ENCODE data around the gene SLC51A. TPM values are rescaled to one million over a fixed set of nuclear protein-coding genes. Genes with fewer than 3 reads are reported as not detected.

Gene SLC51A
- total and polyA plus RNA-seq, 10 donors: 0.30 to 14.6 (median 3.4) TPM

GRCh38 chr3:196275126-196275525 lies 58.8 kb downstream of the SLC51A start:
- H3K4me3 ChIP-seq: no peak overlapping the region
- WGBS, 5 donors: 91 to 95% (median 94%) methylated on average over 4 to 5 of the region's 5 CpGs
- DNase-seq: no peak
- peak overlapping the region; percentile 58 to 79 (median 70) for H3K27ac ChIP-seq
- H3K4me1 ChIP-seq: peaks cover 2 to 64% (median 28%) of the 10 kb centered on the region in 6 donors
- TF ChIP-seq POLR2AphosphoS5 (IDR thresholded peaks at IDR 0.05) (no peak), POLR2A (IDR thresholded peaks at IDR 0.05) (no peak)
- TF ChIP-seq, protein P1, sequence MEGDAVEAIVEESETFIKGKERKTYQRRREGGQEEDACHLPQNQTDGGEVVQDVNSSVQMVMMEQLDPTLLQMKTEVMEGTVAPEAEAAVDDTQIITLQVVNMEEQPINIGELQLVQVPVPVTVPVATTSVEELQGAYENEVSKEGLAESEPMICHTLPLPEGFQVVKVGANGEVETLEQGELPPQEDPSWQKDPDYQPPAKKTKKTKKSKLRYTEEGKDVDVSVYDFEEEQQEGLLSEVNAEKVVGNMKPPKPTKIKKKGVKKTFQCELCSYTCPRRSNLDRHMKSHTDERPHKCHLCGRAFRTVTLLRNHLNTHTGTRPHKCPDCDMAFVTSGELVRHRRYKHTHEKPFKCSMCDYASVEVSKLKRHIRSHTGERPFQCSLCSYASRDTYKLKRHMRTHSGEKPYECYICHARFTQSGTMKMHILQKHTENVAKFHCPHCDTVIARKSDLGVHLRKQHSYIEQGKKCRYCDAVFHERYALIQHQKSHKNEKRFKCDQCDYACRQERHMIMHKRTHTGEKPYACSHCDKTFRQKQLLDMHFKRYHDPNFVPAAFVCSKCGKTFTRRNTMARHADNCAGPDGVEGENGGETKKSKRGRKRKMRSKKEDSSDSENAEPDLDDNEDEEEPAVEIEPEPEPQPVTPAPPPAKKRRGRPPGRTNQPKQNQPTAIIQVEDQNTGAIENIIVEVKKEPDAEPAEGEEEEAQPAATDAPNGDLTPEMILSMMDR (IDR thresholded peaks at IDR 0.05 in 8 of 11, conservative IDR thresholded peaks at IDR 0.05 in 3 of 11): no peak
- no peaks in the 10 kb centered on the region for H3K9me3 ChIP-seq
- peaks cover 0 to 38% (median 11%) of the 10 kb centered on the region in 6 donors for H3K36me3 ChIP-seq
- intact Hi-C loops (cut with DNase I; ENCODE audit: low total_unique reads): no loop called here
- no peaks in the 10 kb centered on the region for H3K27me3 ChIP-seq (replicated peaks in 1 of 7)

DNA sequence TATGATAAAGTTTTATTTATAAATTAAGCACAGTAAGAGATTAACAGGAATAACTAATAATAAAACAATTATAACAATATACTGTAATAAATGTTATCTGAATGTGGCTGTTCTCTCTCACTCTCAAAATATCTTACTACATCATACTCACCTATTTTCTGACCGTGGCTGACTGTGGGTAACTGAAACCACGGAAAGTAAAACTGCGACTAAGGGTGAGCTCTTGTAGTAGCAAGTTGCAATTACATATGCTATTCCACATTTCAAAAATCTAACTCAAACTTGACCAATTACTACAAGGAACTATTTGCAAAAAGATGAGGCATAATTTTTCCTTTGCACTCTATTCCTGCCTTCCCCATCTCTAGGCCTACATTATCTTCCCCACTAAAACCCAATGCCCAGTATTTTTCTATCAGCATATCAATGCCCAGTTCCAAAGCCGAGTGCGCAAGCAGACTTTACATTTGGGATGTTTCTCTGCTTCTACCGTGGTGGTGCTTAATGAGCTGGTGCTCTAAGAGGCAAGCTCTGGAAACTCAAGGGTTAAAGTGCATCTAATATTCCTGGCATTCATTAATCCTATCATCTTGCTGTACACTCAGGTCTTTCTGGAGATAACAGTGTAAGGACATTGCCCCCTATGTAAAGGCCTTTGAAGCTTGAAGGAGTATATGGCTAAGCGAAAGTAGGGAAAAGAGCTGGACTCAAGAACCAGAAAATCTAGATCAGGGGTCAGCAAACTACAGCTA lies 64.5 kb downstream of the SLC51A start:
- intact Hi-C loops (cut with DNase I; ENCODE audit: low total_unique reads): no loop called here
- WGBS, 5 donors: 67 to 78% (median 71%) methylated on average over 7 of the region's 7 CpGs
- Histone ChIP-seq H3K9me3 (no peaks in the 10 kb centered on the region), H3K27ac (peak overlapping the region in 2 of 8 donors; percentile 18 to 41), H3K36me3 (peaks cover 0 to 24% (median 0%) of the 10 kb centered on the region in 6 donors), H3K4me1 (peaks cover 28 to 86% (median 56%) of the 10 kb centered on the region in 6 donors), H3K4me3 (no peak overlapping the region), H3K27me3 (replicated peaks in 1 of 7) (no peaks in the 10 kb centered on the region)
- no peak for DNase-seq
- TF ChIP-seq POLR2AphosphoS5 (IDR thresholded peaks at IDR 0.05) (no peak), POLR2A (IDR thresholded peaks at IDR 0.05) (no peak)
- TF ChIP-seq, protein P1 (IDR thresholded peaks at IDR 0.05 in 8 of 11, conservative IDR thresholded peaks at IDR 0.05 in 3 of 11): no peak

- Histone ChIP-seq H3K36me3 (peaks cover 0 to 19% (median 0%) of the 10 kb centered on the region in 6 donors), H3K9me3 (no peaks in the 10 kb centered on the region), H3K4me3 (no peak overlapping the region), H3K27me3 (replicated peaks in 1 of 7) (no peaks in the 10 kb centered on the region), H3K4me1 (peaks cover 35 to 97% (median 67%) of the 10 kb centered on the region in 6 donors), H3K27ac (peak overlapping the region in 2 of 8 donors; percentile 18 to 41)
- intact Hi-C loops (cut with DNase I; ENCODE audit: low total_unique reads): no loop called here
- DNase-seq: no peak
- TF ChIP-seq POLR2A (IDR thresholded peaks at IDR 0.05) (no peak), POLR2AphosphoS5 (IDR thresholded peaks at IDR 0.05) (no peak)
- TF ChIP-seq, protein P1 (IDR thresholded peaks at IDR 0.05 in 8 of 11, conservative IDR thresholded peaks at IDR 0.05 in 3 of 11): no peak
- 86 to 94% (median 89%) methylated on average over 4 of the region's 4 CpGs for WGBS, 5 donors
Measured at GRCh38 chr3:196281962-196282361, 65.6 kb downstream of the SLC51A start.

Small RNAs within 50 kb of the gene (small RNA-seq; reads per million reads assigned to genes)
- 0 reads per million in 4 donors for gene RF00019

Other genes with a start within 250 kb of the SLC51A start
- gene TFRC, start 134.4 kb upstream of the SLC51A start, total RNA-seq: 100 to 1,000 TPM in 1 of 7 donors, 10 to 100 TPM in 6; 44.2 to 104 (median 82.7) TPM
- 10 to 100 TPM; 13.2 to 18.7 (median 15.5) TPM for gene TFRC, start 134.4 kb upstream of the SLC51A start, polyA plus RNA-seq
- gene ZDHHC19, start 5.1 kb upstream of the SLC51A start, total RNA-seq: 10 to 100 TPM in 3 of 7 donors, 1 to 10 TPM in 3, under 1 TPM in 1; 0.79 to 44.6 (median 7.9) TPM
- 10 to 100 TPM in 1 of 3 donors, 1 to 10 TPM in 2; 3.2 to 15.4 (median 6.2) TPM for gene ZDHHC19, start 5.1 kb upstream of the SLC51A start, polyA plus RNA-seq
- gene PCYT1A, start 71.2 kb downstream of the SLC51A start, total RNA-seq: 100 to 1,000 TPM in 3 of 7 donors, 10 to 100 TPM in 4; 63.2 to 128 (median 94.9) TPM
- gene PCYT1A, start 71.2 kb downstream of the SLC51A start, polyA plus RNA-seq: 10 to 100 TPM; 10.6 to 27.1 (median 24.9) TPM
- gene DYNLT2B, start 101.7 kb downstream of the SLC51A start, total RNA-seq: 10 to 100 TPM in 1 of 7 donors, 1 to 10 TPM in 6; 1.7 to 10.4 (median 4.8) TPM
- gene DYNLT2B, start 101.7 kb downstream of the SLC51A start, polyA plus RNA-seq: 10 to 100 TPM; 15.1 to 21.3 (median 17.2) TPM
- gene TM4SF19, start 121.9 kb downstream of the SLC51A start, total RNA-seq: under 1 TPM in 1 of 7 donors, not detected in 6; 0.46 TPM
- gene TM4SF19, start 121.9 kb downstream of the SLC51A start, polyA plus RNA-seq: 1 to 10 TPM in 1 of 3 donors, not detected in 2; 6.5 TPM
- 10 to 100 TPM; 21.1 to 59.0 (median 53.6) TPM for gene UBXN7, start 215.9 kb downstream of the SLC51A start, total RNA-seq
- gene UBXN7, start 215.9 kb downstream of the SLC51A start, polyA plus RNA-seq: 10 to 100 TPM in 1 of 3 donors, 1 to 10 TPM in 2; 2.4 to 12.8 (median 2.5) TPM

All from spleen (tissue), 11 donors.